ENCODE data around the gene DNAI4. TPM values are rescaled to one million over a fixed set of nuclear protein-coding genes. Genes with fewer than 3 reads are reported as not detected.
"Not testable (repeated sequence)": the region's sequence is repeated elsewhere in the genome, so short reads cannot be mapped to it uniquely, and the experiment has no call there.

DNAI4 gene
- total RNA-seq, 2 experiments from 2014 or later, result 3.1 to 4.2 TPM

GRCh38 chr1:66848193-66848592 is 76.5 kb downstream of the DNAI4 start:
- H3K4me1 Mint-ChIP-seq, result no peaks in the 10 kb centered on the region
- POLR2A ChIA-PET, result no interaction called here
- ATAC-seq (ENCODE audit: low read depth) (no peak), DNase-seq (no peak)
- peaks cover 6% of the 10 kb centered on the region for H3K9me3 Mint-ChIP-seq
- H3K27ac Mint-ChIP-seq, result no peak overlapping the region
- no peak overlapping the region for H3K4me3 Mint-ChIP-seq
- peaks cover 2% of the 10 kb centered on the region for H3K36me3 Mint-ChIP-seq
- no peaks in the 10 kb centered on the region for H3K27me3 Mint-ChIP-seq

GRCh38 chr1:66840929-66841328 is 83.7 kb downstream of the DNAI4 start:
- peaks cover 5% of the 10 kb centered on the region for H3K36me3 Mint-ChIP-seq
- peak; percentile 39 for ATAC-seq (ENCODE audit: low read depth)
- peaks cover 8% of the 10 kb centered on the region for H3K4me1 Mint-ChIP-seq
- H3K4me3 Mint-ChIP-seq, result no peak overlapping the region
- DNase-seq, result no peak
- POLR2A ChIA-PET, result no interaction called here
- H3K9me3 Mint-ChIP-seq, result peaks cover 4% of the 10 kb centered on the region
- H3K27ac Mint-ChIP-seq, result peak overlapping the region; percentile 74
- no peaks in the 10 kb centered on the region for H3K27me3 Mint-ChIP-seq

GRCh38 chr1:66834926-66835325 is 89.7 kb downstream of the DNAI4 start:
- POLR2A ChIA-PET, result no interaction called here
- DNase-seq (no peak), ATAC-seq (ENCODE audit: low read depth) (no peak)
- H3K4me1 Mint-ChIP-seq, result no peaks in the 10 kb centered on the region
- H3K9me3 Mint-ChIP-seq, result no peaks in the 10 kb centered on the region
- no peaks in the 10 kb centered on the region for H3K27me3 Mint-ChIP-seq
- no peak overlapping the region for H3K27ac Mint-ChIP-seq
- H3K36me3 Mint-ChIP-seq, result no peaks in the 10 kb centered on the region
- H3K4me3 Mint-ChIP-seq, result no peak overlapping the region

- ATAC-seq (ENCODE audit: low read depth) (no peak), DNase-seq (no peak)
- Mint-ChIP-seq H3K27ac (no peak overlapping the region), H3K36me3 (no peaks in the 10 kb centered on the region), H3K4me3 (no peak overlapping the region), H3K4me1 (no peaks in the 10 kb centered on the region), H3K9me3 (no peaks in the 10 kb centered on the region), H3K27me3 (no peaks in the 10 kb centered on the region)
- POLR2A ChIA-PET, result no interaction called here
These were observed 91.5 kb downstream of the DNAI4 start for GRCh38 chr1:66833112-66833511.

- Mint-ChIP-seq H3K9me3 (no peaks in the 10 kb centered on the region), H3K4me3 (no peak overlapping the region), H3K27ac (no peak overlapping the region), H3K4me1 (no peaks in the 10 kb centered on the region), H3K36me3 (no peaks in the 10 kb centered on the region), H3K27me3 (no peaks in the 10 kb centered on the region)
- POLR2A ChIA-PET, result no interaction called here
- DNase-seq, result no peak
- ATAC-seq (ENCODE audit: low read depth), result no peak
These were observed 93.0 kb downstream of the DNAI4 start for GRCh38 chr1:66831529-66832239.

GRCh38 chr1:66824771-66825170 is 99.9 kb downstream of the DNAI4 start:
- POLR2A ChIA-PET, result no interaction called here
- DNase-seq (no peak), ATAC-seq (ENCODE audit: low read depth) (no peak)
- H3K4me3 Mint-ChIP-seq, result no peak overlapping the region
- H3K9me3 Mint-ChIP-seq, result no peaks in the 10 kb centered on the region
- H3K4me1 Mint-ChIP-seq, result no peaks in the 10 kb centered on the region
- no peak overlapping the region for H3K27ac Mint-ChIP-seq
- no peaks in the 10 kb centered on the region for H3K36me3 Mint-ChIP-seq
- H3K27me3 Mint-ChIP-seq, result no peaks in the 10 kb centered on the region

- Mint-ChIP-seq H3K4me3 (no peak overlapping the region), H3K36me3 (no peaks in the 10 kb centered on the region), H3K9me3 (no peaks in the 10 kb centered on the region), H3K27ac (no peak overlapping the region), H3K4me1 (no peaks in the 10 kb centered on the region), H3K27me3 (no peaks in the 10 kb centered on the region)
- DNase-seq (no peak), ATAC-seq (ENCODE audit: low read depth) (no peak)
- POLR2A ChIA-PET, result no interaction called here
These were observed 114.8 kb downstream of the DNAI4 start for GRCh38 chr1:66809736-66810326.

GRCh38 chr1:66809245-66809644 is 115.4 kb downstream of the DNAI4 start:
- H3K9me3 Mint-ChIP-seq, result no peaks in the 10 kb centered on the region
- H3K27ac Mint-ChIP-seq, result no peak overlapping the region
- no peak for DNase-seq
- ATAC-seq (ENCODE audit: low read depth), result no peak
- H3K4me3 Mint-ChIP-seq, result no peak overlapping the region
- POLR2A ChIA-PET, result no interaction called here
- no peaks in the 10 kb centered on the region for H3K36me3 Mint-ChIP-seq
- H3K27me3 Mint-ChIP-seq, result no peaks in the 10 kb centered on the region
- H3K4me1 Mint-ChIP-seq, result no peaks in the 10 kb centered on the region

- H3K27ac Mint-ChIP-seq; DNase-seq; POLR2A ChIA-PET; H3K4me3 Mint-ChIP-seq; ATAC-seq (ENCODE audit: low read depth); H3K9me3 Mint-ChIP-seq; H3K27me3 Mint-ChIP-seq; H3K36me3 Mint-ChIP-seq; H3K4me1 Mint-ChIP-seq: not testable (repeated sequence)
These were observed 128.8 kb downstream of the DNAI4 start for GRCh38 chr1:66795839-66796238.

GRCh38 chr1:66791621-66792610 is 132.7 kb downstream of the DNAI4 start:
- POLR2A ChIA-PET, result no interaction called here
- Mint-ChIP-seq H3K4me1 (peaks cover 10% of the 10 kb centered on the region), H3K9me3 (no peaks in the 10 kb centered on the region), H3K4me3 (no peak overlapping the region), H3K36me3 (no peaks in the 10 kb centered on the region), H3K27ac (no peak overlapping the region), H3K27me3 (no peaks in the 10 kb centered on the region)
- ATAC-seq (ENCODE audit: low read depth) (no peak), DNase-seq (no peak)

GRCh38 chr1:66788231-66788939 is 136.3 kb downstream of the DNAI4 start:
- DNase-seq (no peak), ATAC-seq (ENCODE audit: low read depth) (peak; percentile 67)
- Mint-ChIP-seq H3K4me3 (peak overlapping the region; percentile 51), H3K9me3 (no peaks in the 10 kb centered on the region), H3K36me3 (peaks cover 2% of the 10 kb centered on the region), H3K4me1 (peaks cover 10% of the 10 kb centered on the region), H3K27ac (no peak overlapping the region), H3K27me3 (no peaks in the 10 kb centered on the region)
- POLR2A ChIA-PET, result no interaction called here

- Mint-ChIP-seq H3K9me3 (no peaks in the 10 kb centered on the region), H3K4me3 (no peak overlapping the region), H3K27me3 (no peaks in the 10 kb centered on the region), H3K36me3 (peaks cover 2% of the 10 kb centered on the region), H3K4me1 (peaks cover 10% of the 10 kb centered on the region), H3K27ac (no peak overlapping the region)
- ATAC-seq (ENCODE audit: low read depth) (no peak), DNase-seq (no peak)
- POLR2A ChIA-PET, result no interaction called here
These were observed 137.0 kb downstream of the DNAI4 start for GRCh38 chr1:66787641-66788040.

- H3K36me3 Mint-ChIP-seq; H3K9me3 Mint-ChIP-seq; H3K27me3 Mint-ChIP-seq; POLR2A ChIA-PET; H3K4me1 Mint-ChIP-seq; H3K4me3 Mint-ChIP-seq; DNase-seq; ATAC-seq (ENCODE audit: low read depth); H3K27ac Mint-ChIP-seq: not testable (repeated sequence)
These were observed 138.9 kb downstream of the DNAI4 start for GRCh38 chr1:66785800-66786199.

Data from activated naive CD8-positive, alpha-beta T cell treated with anti-CD3 and anti-CD28 coated beads, Interleukin-2, amount 10 ng/mL, durations not matched to agents 7 days and 5 days (primary cell).